Neutrophil (primary cell): ENCODE results near the gene USP22.

ENCODE experiments used
- H3K27ac ChIP-seq: fragments of 200-600 bp; sonication (generic); 2 replicates; pipeline ENCODE4 v1.5.1; 2016; ENCODE audit warnings: mild to moderate bottlenecking, moderate library complexity
- H3K27me3 ChIP-seq: fragments of 200-600 bp; sonication (generic); 2 replicates; pipeline ENCODE4 v1.6.0; 2016; ENCODE audit warnings: mild to moderate bottlenecking
- H3K36me3 ChIP-seq: fragments of 200-600 bp; sonication (generic); 2 replicates; pipeline ENCODE4 v1.5.1; 2017
- H3K4me1 ChIP-seq, 2 experiments: fragments of 200-600 bp in 1 of 2; sonication (generic) in 1 of 2; 1 replicate in 1 of 2; 2 replicates in 1 of 2; pipeline versions ENCODE4 v1.5.1 to v1.6.1; 2013 to 2016; ENCODE audit warnings: low read depth in 1 of 2, low read length in 1 of 2, mild to moderate bottlenecking in 1 of 2, moderate library complexity in 1 of 2; ENCODE audit not compliant: control insufficient read depth in 1 of 2, insufficient read depth in 1 of 2
- H3K4me3 ChIP-seq, 2 experiments: fragments of 200-600 bp in 1 of 2; sonication (generic) in 1 of 2; 1 replicate in 1 of 2; 2 replicates in 1 of 2; pipeline ENCODE4 v1.5.1; 2013 to 2016; ENCODE audit warnings: low read depth in 1 of 2, low read length in 1 of 2, mild to moderate bottlenecking in 1 of 2, moderate library complexity in 1 of 2
- H3K9me3 ChIP-seq: fragments of 200-600 bp; sonication (generic); 2 replicates; pipeline ENCODE4 v1.5.1; 2016
- TF ChIP-seq, protein P1 (sequence below): fragments of 200-600 bp; sonication (generic); IDR thresholded peaks from 2 replicates; pipeline ENCODE4 v1.5.1; 2016; ENCODE audit warnings: antibody characterized with exemption

The USP22 gene

DNA sequence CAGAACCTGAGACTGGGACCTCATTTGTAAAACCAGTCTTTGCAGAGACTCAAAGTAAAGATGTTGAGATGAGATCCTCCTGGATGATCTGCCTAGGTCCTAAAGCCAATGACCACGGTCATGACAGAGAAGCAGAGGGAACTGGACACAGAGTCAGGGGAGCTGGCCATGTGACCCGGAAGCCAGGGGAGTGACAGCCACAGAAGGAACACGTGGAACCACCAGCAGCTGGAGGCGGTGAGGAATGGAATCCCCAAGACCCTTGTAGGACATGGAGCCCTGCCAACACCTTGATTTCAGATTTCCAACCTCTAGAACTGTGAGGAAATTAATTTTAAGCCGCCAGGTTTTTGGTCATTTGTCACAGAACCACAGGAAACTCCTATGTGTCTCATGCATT lies 37.0 kb downstream of the USP22 start:
- no peaks in the 10 kb centered on the region for H3K4me1 ChIP-seq
- H3K36me3 ChIP-seq, result peaks cover 98% of the 10 kb centered on the region
- H3K27ac ChIP-seq, result no peak overlapping the region

DNA sequence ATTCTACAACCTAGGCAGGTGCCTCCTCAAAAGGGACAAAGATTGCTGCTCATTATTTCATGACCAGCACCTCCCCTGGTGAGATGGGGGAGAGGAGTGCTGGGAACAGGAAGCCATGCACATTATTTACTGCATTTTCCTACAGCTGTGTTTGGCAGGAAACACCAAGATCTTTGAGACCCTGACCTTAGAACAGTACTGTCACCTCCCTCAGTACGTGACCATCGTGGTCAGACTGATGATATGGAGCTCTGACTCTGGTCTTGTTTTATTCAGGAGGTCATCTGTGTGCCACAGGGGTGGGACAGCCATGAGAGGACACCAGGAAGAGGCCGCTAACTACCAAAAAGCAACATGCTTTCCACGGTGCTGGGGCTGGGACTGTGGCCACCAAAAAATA lies 37.4 kb downstream of the USP22 start:
- TF ChIP-seq, protein P1, sequence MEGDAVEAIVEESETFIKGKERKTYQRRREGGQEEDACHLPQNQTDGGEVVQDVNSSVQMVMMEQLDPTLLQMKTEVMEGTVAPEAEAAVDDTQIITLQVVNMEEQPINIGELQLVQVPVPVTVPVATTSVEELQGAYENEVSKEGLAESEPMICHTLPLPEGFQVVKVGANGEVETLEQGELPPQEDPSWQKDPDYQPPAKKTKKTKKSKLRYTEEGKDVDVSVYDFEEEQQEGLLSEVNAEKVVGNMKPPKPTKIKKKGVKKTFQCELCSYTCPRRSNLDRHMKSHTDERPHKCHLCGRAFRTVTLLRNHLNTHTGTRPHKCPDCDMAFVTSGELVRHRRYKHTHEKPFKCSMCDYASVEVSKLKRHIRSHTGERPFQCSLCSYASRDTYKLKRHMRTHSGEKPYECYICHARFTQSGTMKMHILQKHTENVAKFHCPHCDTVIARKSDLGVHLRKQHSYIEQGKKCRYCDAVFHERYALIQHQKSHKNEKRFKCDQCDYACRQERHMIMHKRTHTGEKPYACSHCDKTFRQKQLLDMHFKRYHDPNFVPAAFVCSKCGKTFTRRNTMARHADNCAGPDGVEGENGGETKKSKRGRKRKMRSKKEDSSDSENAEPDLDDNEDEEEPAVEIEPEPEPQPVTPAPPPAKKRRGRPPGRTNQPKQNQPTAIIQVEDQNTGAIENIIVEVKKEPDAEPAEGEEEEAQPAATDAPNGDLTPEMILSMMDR, result no peak
- H3K27ac ChIP-seq, result no peak overlapping the region
- H3K9me3 ChIP-seq, result no peaks in the 10 kb centered on the region

More for the DNA sequence above, 37.0 kb downstream of the USP22 start:
- Histone ChIP-seq H3K9me3 (no peaks in the 10 kb centered on the region), H3K4me3 (no peak overlapping the region), H3K27me3 (no peaks in the 10 kb centered on the region)
- TF ChIP-seq, protein P1, result no peak

DNA sequence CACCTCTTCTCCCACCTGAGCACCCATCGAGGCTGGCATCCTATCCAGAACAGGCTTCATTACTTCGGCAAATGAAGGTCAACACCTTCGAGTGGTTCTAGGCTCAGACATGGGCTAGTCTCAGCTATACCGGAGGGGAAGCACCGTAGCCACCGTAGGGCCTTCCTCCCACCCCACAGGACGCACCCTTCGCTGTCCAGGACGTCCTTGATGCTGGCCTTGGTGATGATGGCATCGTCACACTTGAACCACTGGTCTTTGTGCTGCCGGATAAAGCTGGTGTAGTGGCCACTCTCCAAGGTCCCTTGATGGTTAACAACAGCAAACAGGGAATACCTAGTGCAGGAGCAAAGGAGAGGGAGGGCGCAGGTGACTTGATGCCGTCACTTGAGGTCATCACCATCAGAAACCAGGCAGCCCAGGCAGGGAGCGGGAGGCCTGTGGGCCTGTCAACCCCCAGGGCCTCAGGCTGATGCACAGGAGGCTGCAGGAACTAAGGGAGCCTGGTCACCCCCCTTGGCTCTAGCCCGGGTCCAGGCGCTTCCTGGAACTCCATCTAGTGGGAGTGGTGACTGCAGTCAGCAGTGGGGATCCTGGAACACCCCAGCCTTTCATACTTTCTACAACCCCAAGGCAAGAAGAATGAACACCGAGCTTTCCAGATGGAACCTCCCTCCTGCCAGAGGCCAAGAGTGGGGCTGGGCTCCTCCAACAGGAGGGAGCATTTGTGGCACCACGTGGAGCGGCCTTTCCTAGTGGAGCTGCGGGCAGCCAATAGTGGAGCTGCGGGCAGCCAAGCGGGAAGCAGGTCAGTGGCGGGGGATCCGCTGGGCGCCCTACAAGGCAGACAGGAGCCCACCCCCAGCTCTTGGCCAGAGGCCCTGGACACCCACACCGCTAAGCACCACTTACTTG lies 38.5 kb downstream of the USP22 start:
- Histone ChIP-seq H3K27me3 (no peaks in the 10 kb centered on the region), H3K9me3 (no peaks in the 10 kb centered on the region), H3K27ac (no peak overlapping the region), H3K36me3 (peaks cover 98% of the 10 kb centered on the region), H3K4me3 (no peak overlapping the region), H3K4me1 (no peaks in the 10 kb centered on the region)
- TF ChIP-seq, protein P1, result no peak

More for the DNA sequence above, 37.4 kb downstream of the USP22 start:
- Histone ChIP-seq H3K36me3 (peaks cover 98% of the 10 kb centered on the region), H3K27me3 (no peaks in the 10 kb centered on the region), H3K4me1 (no peaks in the 10 kb centered on the region), H3K4me3 (no peak overlapping the region)

DNA sequence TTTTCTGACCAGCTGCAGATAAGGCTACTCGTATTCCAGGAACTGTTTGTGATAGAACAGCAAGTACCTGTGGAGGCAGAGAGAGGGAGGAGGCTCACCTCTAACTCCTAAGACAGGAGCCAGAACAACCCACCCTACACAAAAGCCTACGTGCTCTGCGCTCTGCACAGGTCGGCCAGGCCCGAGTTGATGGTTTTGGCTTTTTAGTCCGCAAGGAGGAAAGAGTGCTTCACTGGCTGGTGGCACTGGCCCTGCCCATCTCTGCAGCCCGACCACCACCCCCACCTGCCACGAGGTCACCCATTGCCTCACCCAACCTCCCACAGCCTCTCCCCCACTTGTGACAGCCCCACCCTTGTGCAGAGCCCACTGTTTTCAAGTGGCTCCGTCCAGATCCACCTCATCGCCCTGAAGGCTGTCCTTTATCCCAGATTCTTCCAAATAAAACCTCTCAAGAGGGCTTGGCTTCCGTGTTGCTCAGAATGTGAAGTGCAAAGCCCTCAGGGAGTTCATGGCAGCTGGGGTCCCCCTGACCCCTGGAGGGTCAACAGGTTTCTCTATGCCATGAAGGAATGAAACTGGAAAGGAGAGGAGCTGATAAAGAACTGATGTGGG lies 39.7 kb downstream of the USP22 start:
- Histone ChIP-seq H3K4me1 (no peaks in the 10 kb centered on the region), H3K27ac (no peak overlapping the region), H3K9me3 (no peaks in the 10 kb centered on the region), H3K36me3 (peaks cover 98% of the 10 kb centered on the region), H3K27me3 (no peaks in the 10 kb centered on the region), H3K4me3 (no peak overlapping the region)
- TF ChIP-seq, protein P1, result no peak

DNA sequence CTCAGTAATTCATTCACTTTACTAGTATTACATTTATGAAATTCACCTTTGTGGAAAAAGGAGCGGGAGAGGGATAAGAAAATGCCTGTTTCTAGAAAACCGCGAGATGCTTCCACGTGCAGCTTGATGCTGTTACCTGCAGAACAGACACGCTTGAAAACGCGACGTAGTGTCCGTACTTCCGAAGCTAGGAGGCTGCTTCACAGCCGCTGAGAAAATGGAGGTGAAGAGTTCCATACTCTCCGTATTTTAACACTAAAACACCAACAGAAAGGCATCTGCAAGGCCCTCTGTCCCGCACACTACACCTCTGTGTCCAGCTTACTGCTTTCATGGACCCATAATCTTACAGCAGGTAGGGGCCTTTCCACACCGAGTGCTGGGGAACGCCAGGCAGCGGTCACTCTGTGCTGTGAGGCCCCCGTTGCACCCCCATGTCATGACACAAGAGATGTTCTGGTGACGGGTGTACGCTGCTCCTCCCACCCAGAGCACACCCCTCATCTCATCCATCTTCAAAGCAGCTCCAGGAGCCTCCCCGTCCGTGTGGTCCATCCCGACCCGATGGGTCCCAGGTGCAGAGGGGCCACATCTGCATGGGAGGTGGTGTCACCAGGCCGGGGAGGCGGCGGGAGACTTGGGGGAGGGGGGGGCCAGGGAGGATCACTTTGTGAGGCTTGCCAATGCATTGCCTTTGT lies 40.4 kb downstream of the USP22 start:
- no peaks in the 10 kb centered on the region for H3K27me3 ChIP-seq
- no peak overlapping the region for H3K4me3 ChIP-seq
- TF ChIP-seq, protein P1, result no peak
- no peaks in the 10 kb centered on the region for H3K4me1 ChIP-seq
- H3K27ac ChIP-seq, result no peak overlapping the region
- no peaks in the 10 kb centered on the region for H3K9me3 ChIP-seq
- peaks cover 93% of the 10 kb centered on the region for H3K36me3 ChIP-seq
